NCI-H1694 (cell line): ENCODE results near the gene NFATC2.
A peak's percentile ranks its signal among the peaks of the same experiment; 100 is the strongest.

Experiments used
- DNase-seq: peaks from one replicate; lab custom pipeline; 2025; lab: John Stamatoyannopoulos, UW

Gene NFATC2

DNA sequence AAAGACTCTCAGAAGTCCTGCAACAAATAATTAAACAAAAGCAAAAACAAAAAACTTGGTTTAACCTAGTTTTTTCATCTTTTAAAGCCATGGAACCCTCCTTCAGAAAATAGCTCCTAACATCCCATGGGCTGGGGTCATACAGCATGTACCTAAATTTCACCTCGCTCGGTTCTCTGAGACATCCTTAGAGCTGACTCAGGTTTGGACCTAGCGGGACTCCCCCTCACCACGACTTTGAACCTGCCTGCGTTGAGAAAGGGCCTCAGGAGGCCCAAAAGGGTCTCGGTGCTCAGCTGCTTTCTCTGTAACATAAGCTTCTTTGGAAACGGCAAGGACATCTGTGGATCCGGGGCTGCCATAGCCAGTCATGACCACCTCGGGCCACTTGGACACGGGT, 112.8 kb downstream of the NFATC2 start:
- DNase-seq, result no peak

DNA sequence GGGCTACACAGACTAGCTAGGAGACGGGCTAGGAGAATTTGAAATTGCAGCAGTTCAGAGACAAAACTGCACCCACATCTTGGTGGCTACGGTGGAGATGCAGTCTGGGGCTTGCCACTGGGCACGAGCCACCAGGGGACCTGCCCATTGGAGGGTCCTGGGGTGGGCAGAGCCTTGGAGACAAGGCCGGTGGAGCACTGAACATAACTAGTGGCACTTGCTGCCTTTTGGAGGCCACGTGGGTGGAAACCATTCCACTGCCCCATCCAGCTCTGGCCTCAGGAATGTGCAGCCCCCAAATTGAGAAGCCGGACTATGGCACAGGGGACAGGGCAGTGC, 113.4 kb downstream of the NFATC2 start:
- DNase-seq, result no peak

DNA sequence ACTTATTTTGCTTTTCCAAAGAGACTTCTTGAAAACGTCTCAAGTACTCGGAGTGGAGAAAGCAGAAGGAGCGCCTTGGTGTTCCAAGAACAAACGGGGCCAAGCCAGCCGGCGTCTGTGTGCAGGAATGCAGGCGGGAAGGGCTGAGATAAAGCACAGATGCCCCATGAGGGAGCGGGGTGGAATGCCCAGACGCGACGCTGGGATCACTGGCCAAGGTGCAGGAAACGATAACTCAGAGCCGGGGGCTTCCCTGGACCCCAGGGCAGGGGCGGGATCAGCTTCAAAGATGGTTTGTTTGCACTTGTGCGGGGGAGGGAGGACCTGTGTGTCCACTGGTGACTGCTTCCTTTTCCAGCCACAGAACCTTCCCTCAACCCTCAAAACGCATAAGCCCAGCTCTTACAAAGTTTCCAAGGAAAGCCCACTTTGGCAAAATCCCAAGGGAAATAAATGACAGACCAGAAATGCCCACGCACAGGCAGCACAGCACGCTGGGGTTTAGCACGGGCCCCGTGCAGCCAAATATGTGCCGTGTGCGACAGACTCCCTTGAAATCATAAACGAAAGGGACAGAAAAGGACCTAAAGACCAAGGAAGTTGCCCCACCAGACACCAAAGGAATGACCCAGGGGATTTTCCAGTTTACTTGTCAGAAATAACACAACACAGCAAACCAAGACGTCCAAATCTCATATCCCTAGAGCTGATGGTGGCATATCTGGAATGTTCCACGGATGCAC, 113.9 kb downstream of the NFATC2 start:
- no peak for DNase-seq

DNA sequence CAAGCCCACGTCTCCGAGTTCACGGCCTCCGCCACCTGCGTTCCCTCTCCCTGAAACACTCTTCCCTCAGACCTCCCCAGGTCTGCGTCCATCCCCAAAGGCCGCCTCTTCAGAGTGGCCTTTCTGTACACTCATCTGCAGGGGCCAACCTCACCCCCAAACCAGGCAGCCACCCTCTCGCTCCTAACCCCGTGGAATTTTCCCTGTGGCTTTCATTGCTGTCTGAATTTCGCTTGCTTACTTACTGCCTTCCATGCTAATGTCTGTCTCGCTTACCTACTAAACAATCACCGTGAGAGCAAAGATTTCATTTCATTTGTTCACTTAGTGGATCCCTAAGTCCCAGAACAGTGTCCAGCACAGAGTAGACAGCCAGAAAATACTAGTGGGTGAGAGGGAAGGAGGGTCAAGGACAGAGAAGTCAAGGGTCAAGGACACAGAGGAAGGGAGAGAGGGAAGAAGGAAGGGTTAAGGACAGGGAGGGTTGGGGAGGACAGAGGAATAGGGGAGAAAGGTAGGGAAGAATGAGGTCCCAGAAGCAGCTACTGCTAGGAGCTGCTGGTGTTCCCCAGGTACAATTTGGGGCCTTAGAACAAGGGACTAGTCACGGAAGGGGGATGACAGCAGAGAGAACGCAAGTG, 114.7 kb downstream of the NFATC2 start:
- no peak for DNase-seq

DNA sequence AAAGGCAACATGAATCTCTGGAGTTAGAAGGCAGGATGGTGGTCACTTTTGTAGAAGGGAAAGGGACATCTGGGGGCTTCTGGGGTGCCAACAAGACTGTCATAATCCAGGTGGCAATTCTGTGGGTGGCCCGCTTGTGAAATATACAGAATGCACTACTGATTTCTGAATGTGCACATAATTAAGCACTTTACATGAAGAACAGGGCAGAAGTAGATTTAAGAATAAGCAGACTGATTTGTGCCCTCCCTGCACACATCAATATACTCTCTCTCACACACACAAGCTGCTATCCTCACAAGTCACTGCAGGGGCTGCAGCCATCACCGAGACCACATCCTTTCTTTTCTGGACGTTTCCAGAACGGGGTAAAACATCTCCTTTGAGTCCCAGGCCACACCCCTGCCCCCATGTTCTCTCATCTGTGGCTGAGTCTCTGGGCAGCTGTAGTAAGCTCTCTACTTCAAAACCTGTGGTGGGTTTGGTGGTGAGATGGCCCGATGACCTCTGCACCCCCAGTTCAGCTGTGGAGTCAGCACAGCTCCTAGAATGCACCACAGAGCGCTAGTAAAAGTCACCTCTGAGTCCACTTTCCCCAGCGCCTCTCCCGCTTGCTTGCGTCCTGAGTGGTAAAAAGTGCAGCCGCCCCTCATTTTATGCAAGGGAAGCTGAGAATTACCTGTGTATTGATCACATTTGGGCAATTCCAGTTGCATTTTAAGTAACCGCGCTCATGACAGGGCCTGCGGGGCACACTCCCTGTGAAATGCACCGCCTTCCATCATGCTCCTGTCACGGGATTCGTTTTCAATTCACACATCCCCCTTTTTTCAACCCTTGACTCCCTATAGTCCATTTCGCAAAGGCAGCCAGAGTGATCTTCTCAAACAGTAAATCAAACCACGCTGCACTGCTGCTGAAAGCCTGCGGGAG, 115.5 kb downstream of the NFATC2 start:
- DNase-seq, result no peak

DNA sequence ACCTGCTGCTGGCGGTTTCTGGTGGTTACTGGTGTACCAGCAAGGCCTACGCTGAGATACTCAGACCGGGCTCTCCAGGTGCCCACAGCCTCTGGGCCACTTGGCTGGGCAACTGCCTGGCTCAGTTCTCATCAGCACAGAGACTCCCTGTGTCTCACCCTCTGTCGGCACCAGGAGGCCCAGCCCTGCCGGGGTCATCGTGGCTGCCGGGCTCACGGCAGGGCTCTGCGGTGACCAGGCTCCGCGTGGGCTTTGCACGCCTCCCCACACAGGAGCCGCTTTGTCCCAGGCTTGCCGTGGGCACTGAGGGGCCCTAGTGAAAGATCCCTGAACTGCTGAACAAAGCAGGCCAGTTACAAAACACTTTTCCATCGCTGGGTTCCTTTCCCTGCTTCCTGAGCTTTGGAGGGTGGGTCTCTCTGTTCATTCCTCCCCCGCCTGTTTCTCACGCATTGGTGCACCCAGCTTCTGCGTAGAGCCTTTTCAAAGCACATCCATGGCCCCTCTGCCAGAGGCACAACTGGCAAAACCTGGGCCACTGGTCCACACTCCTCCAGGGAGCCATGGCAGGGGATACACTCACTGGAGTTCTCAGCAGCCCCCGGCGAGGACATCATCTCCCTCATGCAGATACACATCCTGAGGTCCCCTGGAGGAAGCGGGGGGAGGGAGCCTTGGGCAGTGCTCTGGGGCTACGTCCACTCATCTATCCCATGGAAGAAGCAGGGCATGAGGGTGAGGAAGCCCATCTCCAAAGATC, 117.0 kb downstream of the NFATC2 start:
- DNase-seq, result no peak

DNA sequence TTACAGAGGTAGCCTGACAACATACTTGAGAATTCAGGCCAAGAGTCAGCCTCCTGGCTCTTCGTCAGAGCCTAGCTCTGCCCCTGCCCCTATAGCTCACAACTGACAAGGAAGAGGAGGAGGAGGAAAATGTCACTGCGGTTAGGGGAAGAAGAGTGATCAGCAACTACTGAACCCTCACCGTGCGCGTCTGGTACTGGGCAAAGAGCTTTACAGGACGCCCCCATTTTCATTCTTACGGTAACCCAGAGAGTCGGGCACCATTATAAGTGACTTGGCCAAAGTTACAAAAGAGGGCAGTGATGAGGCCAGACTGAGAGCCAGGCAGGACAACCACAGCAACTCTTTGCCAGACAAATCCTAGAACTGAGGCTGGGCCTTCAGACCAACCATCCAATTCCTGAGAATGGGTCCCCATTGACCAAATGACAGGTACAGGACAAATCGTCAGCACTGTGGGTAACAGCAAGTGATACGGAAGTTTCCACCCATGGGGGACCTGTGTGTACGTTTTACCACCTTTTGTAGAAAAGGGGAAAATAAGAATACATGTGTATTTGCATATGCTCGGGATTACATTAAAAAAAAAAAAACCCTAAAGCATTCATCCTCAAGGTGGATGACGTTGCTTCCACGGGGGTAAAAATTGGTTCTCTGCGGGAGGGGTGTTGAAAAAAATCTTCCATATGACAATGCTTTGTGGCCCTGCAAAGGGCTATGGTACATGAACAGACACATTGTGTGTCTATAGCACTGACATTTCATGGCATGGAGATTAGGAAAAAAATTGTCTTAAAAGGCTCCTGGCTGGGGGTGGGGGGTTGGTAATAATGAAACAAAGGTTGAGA, 118.0 kb downstream of the NFATC2 start:
- no peak for DNase-seq

DNA sequence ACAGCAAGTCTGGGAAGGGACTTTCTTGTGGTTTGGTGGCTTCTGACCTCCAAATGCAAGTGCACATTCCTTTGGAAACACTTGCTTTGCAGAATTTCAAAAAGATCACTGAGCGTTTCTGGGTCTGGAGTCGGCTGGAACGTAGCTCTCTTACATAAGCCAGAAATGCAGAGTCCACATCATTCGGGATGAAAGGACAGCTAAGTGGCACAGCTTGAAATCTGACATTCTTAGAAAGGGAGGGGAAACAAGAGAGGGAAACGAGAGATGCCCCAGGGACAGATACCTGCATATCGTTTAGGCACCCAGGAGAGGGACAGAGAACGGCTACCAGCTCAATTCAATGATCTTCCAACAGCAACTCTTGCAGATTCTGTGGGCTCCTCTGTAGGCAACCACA, 118.7 kb downstream of the NFATC2 start:
- DNase-seq, result no peak

DNA sequence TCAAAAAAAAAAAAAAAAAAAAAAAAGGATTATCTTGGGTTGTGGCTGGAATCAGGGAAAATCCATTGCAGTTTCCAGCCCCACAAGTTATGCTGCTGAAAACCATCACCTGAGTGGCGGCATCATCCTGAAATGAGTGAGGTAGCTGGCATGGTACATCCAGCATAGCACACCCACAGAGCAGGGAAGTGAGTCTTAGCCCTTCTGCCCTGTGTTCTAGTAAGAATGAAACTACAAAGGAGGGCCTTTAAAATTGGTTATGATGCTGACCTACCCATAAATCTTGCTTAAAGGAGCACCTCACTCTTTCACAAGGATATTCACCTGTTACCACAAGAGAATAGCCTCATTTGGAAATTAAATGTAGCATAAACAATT, 119.2 kb downstream of the NFATC2 start:
- no peak for DNase-seq

DNA sequence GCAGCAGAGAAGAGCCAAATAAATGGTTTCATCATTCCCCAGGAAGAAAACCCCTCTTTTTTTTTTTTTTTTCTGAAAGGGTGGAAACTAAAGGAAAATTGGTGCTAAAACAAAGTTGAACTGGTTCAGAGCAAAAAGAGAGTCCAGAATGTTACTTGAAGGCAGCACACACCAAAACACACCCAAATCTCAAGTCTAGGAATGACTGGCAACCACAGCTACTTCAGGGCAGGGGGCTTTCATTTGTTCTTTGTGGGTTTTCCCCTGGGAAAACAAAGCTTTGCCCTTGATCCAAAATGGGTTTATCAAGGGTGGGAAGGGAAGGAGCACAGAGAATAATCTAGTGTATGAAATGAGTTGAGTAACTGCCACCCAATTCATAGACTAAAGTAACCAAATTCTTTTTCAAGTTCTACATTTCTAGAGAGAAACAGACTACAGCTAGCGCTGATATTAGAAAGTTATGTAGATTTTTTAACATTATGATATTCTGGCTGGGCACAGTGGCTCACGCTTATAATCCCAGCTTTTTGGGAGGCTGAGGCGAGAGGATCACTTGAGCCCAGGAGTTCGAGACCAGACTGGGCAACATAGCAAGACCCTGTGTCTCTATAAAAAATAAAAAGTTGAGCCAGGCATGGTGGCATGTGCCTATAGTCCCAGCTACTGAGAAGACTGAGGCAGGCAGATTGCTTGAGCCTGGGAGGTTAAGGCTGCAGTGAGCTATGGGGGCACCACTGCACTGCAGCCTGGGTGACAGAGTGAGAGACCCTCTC, 119.8 kb downstream of the NFATC2 start:
- DNase-seq, result no peak

DNA sequence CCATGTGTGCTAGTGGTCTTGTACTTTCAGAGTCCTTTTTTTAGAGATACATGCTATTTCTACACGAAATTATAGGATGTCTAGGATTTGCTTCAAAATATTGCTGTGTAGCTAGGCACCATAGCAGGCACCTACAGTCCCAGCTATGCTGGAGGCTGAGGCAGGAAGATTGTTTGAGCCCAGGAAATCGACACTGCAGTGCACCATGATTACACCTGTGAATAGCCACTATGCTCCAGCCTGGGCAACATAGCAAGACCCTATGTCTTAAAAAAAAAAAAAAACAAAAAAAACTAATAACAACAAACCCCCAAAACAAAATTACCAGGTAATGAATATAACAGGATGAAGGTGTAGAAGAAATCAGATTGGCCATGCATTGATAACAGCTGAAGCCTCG, 121.7 kb downstream of the NFATC2 start:
- no peak for DNase-seq

DNA sequence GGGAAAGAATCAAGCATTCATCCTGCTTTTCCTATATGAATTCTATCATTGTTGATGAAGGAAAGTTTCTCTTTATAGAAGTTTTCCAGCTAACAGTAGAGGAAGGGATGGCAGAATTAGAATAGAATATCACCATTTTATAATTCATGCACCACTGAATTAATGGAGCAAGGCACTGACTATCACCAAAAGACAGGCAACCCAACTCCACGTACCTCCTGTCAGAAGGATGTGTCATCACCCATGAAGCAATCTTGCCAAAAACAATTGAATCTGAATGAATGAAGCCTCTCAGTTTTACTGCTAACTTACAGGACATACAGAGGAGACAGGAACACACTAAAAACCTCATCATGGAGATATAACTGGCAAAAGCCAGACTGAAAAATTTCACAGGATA, 122.4 kb downstream of the NFATC2 start:
- no peak for DNase-seq

DNA sequence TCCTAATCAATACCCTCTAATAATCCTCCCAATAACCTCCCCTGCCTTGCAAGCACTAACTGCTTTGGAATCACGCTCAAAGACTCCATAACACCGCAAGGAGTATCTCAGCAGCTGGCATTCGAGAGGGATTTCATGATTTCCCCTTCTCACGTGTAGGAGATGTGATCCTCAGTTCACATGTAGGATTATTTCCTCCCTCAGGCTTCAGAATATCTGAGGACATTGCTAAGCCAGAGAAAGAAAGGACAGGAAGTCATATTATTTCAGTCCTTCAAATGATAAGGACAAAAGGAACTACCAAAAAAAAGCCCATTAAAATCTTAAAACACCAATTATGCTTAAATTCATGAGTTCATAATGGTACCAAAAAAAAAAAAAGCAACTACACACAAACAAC, 122.9 kb downstream of the NFATC2 start:
- DNase-seq, result no peak

DNA sequence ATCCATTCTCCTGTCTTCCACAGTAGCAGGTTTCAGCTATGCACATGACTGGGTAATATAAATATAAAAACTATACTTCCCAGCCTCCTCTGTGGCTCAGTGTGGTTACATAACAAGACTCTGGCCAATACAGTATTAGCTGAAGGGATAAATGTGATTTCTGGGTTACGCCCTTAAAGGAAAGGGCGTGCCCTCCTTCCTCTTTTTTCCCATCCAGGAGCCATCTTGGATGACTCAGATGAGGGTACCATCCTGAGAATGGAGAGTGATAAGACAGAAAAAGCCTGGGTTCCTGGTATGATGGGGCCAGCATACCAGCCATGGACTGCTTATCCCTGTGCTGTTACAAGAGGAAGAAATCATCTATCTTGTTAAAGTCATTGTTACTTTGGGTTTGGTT, 123.3 kb downstream of the NFATC2 start:
- no peak for DNase-seq

DNA sequence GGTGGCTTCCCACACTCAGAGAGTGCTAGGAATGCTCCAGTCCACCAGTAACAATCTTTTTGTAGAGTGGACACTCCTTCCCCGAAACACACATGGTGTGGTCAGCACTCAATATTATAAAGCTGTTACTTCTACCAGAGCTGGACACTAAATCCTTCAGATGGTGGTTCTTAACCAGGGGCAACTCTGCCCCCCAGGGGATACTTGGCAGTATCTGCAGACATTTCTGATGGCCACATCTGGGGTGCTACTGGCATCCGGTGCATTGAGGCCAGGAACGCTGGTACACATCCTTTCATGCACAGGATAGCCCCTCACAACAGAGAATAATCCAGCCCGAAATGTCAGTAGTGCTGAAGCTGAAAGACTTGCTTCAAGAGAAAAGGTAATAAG, 124.4 kb downstream of the NFATC2 start:
- no peak for DNase-seq

DNA sequence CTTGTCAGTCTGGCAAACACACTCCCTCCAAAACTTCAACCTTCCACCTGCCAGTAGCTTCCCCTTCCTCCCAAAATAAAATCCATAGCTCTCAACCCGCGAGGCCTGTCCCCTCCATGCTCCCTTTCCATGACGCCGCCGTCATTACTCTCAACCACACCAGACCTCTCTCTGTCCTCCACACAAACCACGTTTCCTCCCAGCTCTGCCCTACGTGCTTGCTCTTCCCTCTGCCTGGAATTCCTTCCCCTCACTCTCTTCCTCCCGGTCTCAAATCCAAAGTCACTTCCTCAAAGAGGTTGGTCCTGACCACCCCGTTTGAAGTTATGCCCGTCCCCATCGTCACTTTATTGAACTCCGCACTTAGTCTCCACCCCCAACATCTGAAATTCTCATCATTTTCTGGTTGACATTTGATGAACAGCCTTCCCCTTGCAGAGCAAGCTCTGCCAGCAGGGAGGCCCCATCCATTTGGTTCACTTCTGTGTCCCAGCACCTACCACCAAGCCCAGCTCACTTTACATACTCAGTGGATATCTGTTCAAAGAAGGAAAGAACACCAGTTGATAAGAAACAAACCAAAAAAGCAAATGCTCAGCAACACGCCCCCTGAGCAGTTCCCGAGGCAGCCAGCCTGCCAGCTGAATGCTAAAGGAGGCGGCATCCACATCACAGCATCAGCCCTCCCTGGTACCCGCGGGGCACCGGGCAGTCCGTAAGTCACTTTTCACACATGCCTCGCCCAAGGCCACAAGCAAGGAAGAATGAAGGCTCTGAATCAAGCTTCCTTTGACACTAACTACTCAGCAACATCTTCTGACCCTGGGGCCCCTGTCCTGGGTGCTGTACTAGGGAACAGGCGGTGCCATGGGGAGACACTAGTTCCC, 125.0 kb downstream of the NFATC2 start:
- no peak for DNase-seq

DNA sequence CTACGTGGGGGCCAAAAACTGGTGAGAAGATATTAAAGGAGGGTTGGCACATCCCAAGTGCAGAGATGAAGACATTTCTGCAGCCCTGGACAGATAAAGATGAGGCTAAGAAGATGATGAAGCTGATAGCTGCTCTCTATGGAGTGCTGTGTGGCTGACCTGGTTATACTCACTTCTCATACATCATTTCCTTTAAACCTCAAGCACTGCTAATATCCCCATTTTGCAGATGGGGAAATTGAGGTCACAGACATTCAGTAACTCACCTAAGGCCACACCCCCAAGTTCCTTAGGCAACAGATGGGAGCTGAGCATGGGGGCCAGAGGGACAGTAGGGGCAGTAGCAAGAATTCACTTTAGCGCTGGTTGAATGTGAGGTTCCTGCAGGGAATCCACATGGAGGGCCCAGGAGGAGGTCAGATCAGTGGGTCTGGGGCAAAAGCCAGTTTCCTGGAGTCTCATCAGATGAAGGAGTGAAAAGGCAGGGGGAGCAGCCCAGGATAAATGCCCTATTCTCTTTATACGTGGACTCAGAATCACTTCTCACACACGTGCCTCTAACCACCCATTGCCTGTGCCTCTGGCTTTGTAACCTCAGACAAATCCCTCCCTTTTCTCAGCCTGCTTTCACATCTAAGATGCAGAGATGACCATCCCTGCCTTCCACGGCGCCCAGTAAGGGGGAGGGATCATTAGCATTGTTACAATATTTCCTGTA, 125.8 kb downstream of the NFATC2 start:
- DNase-seq, result no peak

DNA sequence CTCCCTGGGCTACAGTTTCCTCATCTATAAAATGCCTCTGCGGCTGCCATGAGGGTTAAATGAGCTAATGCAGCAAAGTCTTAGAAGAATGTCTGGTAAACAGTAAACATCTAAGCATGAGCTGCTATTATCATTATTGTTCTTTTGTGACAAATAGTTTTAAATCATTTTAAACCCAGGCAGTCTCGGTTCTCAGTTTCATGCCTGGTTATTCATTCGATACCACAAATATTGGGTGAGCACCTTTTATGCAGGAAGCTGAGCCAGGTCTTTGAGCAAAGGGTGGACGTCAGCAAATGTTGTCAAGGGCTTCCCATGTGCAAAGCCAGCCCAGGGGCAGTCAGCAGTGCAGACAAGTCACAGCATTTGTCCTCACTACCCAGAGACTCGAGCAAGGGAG, 128.7 kb downstream of the NFATC2 start:
- DNase-seq, result no peak

DNA sequence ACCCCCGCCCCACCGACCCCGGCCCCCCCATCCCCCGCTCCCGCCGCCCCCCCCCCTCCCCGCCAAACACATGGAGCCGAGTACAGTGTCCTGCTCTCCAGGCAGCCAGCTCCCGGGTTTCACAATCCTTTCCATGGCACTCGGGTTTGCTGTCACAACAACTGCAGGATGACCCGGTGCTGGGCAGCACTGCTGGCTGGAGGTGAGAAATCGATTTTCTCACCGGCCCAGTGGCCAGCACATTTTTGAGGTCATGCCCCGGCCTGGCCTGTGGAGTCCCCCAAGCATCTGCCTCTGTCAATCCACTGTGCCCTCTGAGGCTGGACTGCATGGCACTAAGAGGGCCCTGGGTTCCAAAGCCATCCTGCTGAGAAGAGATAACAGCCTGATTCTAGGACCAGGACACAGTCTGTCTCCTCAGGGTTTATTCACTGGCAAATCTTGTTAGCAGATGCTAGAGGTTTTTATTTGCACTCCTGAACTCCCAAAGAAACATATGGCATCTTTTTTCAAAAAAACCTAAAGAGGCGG, 129.5 kb downstream of the NFATC2 start:
- peak; percentile 63 for DNase-seq
